ENCODE data around the gene PSORS1C2.

Gene PSORS1C2

DNA sequence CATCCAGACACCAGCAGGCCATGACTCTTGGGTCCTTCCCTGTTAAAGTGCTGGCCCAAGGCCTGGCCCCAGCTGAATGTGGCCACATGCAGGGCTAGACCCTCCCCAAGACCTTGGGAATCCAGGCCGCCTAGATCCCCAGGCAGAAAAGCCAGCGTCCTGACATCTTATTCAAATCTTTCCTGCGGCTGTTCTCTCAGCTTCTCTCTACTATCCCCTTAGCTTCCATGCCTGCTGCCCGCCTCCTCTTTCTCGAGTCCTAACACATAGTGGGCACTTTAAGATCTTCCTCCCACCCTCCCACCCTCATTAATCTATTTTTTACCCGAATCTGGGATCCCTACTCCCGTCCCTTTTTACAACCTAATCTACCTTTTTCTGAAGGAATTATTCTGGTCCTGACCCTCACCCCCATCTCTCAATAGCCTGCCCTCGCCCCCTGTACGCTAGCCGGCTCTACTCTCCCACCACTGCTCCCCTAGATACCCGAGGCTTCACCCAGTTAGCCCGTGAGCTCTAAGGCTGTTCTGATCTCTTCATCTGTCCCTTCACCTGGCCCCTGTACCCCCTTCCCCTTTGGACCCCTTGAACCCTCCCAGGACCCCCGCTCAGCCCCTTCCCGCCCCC is 18.8 kb upstream of the PSORS1C2 start, which contains the start of gene CCHCR1:
TSS of gene CCHCR1 (minus strand) at position 290 of the 627 bp plus-strand sequence. CDS start at position 88, 202 bp downstream.
- Histone ChIP-seq H3K36me3 (peaks cover 3% of the 10 kb centered on the region), H3K4me3 (ENCODE audit: low read depth in 1 of 2, low read length in 1 of 2) (peak within 1 kb of the TSS; percentile 64 to 92), H3K4me1 (ENCODE audit: control insufficient read depth in 1 of 2, insufficient read depth in 1 of 2, low read depth in 1 of 2, low read length in 1 of 2) (peaks cover 25 to 26% of the 10 kb centered on the region in 2 experiments), H3K9me3 (no peaks in the 10 kb centered on the region), H3K27ac (peak within 1 kb of the TSS; percentile 74), H3K27me3 (no peaks in the 10 kb centered on the region)
- TF ChIP-seq, protein P1, sequence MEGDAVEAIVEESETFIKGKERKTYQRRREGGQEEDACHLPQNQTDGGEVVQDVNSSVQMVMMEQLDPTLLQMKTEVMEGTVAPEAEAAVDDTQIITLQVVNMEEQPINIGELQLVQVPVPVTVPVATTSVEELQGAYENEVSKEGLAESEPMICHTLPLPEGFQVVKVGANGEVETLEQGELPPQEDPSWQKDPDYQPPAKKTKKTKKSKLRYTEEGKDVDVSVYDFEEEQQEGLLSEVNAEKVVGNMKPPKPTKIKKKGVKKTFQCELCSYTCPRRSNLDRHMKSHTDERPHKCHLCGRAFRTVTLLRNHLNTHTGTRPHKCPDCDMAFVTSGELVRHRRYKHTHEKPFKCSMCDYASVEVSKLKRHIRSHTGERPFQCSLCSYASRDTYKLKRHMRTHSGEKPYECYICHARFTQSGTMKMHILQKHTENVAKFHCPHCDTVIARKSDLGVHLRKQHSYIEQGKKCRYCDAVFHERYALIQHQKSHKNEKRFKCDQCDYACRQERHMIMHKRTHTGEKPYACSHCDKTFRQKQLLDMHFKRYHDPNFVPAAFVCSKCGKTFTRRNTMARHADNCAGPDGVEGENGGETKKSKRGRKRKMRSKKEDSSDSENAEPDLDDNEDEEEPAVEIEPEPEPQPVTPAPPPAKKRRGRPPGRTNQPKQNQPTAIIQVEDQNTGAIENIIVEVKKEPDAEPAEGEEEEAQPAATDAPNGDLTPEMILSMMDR (IDR thresholded peaks at IDR 0.05): no peak

DNA sequence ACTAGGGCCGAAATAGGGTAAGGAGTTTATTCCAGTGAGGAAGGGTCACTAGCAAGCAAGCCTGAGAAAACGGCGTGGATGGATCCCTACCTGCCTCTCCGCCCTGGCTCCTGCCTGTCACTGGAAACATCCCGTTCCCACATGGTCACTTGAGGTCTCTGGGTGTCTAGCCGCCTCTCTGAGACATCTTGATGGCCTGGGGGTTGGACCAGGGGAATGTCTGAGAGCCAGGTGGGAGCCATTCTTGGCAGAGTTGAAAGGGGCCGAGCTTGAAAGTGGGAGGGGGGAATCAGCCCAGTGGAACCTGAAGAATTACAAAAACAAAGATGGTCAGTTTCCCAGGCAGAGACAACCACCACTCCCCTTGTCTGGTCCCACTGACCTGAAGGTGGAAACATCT is 17.8 kb upstream of the PSORS1C2 start:
- peaks cover 24 to 25% of the 10 kb centered on the region in 2 experiments for H3K4me1 ChIP-seq (ENCODE audit: control insufficient read depth in 1 of 2, insufficient read depth in 1 of 2, low read depth in 1 of 2, low read length in 1 of 2)
- TF ChIP-seq, protein P1 (IDR thresholded peaks at IDR 0.05): no peak
- H3K27ac ChIP-seq: no peak overlapping the region
- H3K36me3 ChIP-seq: no peaks in the 10 kb centered on the region
- no peak overlapping the region for H3K4me3 ChIP-seq (ENCODE audit: low read depth in 1 of 2, low read length in 1 of 2)
- no peaks in the 10 kb centered on the region for H3K27me3 ChIP-seq
- H3K9me3 ChIP-seq: no peaks in the 10 kb centered on the region

DNA sequence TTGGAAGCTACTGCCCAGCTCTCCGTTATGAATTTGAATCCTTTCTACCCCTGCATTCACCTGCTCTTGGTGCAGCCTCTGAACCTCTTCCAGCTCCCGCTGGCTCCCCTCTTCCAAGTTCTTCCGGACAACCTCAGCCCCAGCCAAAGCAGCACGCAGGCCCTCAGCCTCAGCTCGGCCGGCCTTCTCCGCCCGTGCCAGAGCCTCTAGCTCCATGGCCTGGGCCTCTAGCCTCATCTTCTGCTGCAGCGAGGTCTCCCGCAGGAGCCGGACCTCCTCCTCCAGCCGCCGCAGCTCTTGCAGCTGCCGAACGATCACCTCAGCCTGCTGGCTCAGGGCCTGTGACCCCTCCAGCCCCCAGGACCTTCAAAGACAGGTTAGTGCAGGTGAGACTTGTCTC is 15.6 kb upstream of the PSORS1C2 start:
- no peaks in the 10 kb centered on the region for H3K9me3 ChIP-seq
- TF ChIP-seq, protein P1 (IDR thresholded peaks at IDR 0.05): no peak
- no peak overlapping the region for H3K4me3 ChIP-seq (ENCODE audit: low read depth in 1 of 2, low read length in 1 of 2)
- H3K27ac ChIP-seq: no peak overlapping the region
- no peaks in the 10 kb centered on the region for H3K27me3 ChIP-seq
- H3K36me3 ChIP-seq: peaks cover 9% of the 10 kb centered on the region
- peaks cover 18 to 21% of the 10 kb centered on the region in 2 experiments for H3K4me1 ChIP-seq (ENCODE audit: control insufficient read depth in 1 of 2, insufficient read depth in 1 of 2, low read depth in 1 of 2, low read length in 1 of 2)

DNA sequence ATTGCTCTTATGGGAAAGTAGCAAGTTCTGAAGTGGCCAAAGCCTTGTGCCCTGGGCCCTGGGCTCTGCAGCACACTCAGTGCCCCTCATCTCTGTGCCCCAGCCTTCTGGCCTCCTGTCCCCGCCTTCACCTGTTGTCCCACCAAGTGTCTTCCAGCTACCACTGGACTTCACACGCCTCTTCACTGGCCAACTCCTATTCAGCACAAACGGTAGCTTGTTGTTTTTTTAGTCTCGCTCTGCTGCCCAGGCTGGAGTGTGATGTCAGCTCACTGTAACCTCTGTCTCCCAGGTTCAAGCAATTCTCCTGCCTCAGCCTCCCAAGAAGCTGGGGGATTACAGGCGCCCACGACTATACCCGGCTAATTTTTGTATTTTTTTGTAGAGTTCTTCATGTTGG is 13.9 kb upstream of the PSORS1C2 start:
- Histone ChIP-seq H3K27ac (no peak overlapping the region), H3K9me3 (no peaks in the 10 kb centered on the region), H3K4me1 (ENCODE audit: control insufficient read depth in 1 of 2, insufficient read depth in 1 of 2, low read depth in 1 of 2, low read length in 1 of 2) (peaks cover 6 to 7% of the 10 kb centered on the region in 2 experiments), H3K27me3 (no peaks in the 10 kb centered on the region), H3K36me3 (peaks cover 13% of the 10 kb centered on the region), H3K4me3 (ENCODE audit: low read depth in 1 of 2, low read length in 1 of 2) (no peak overlapping the region)
- TF ChIP-seq, protein P1 (IDR thresholded peaks at IDR 0.05): no peak

DNA sequence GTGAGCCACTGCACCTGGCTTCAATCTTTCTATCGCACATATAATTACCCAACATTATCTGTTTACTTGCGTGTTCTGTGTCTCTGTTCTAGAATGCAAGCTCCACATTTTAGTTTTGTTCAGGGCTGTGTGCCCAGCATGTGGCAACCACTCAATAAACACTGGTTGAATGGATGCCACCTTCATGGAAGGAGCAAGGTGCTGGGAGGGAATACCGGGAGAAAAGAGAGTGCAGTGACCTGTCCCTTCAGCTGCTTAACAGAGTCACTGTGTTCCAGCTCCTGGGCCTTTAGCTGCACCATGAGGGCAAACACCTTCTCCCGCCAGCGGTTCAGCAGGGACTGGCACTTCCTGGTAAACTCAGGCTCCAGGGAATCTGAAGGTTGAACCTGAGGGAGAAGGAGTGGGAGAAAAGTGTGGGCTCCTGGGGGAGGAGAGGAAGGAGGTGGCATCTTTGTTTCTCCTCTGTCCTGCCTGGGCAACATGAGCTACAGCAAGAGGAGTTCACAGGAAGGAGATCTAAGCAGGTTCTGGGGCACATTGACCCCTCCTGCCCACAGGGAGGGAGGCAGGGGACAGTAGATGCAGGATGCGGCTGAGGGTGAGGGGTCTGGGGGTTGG is 11.1 kb upstream of the PSORS1C2 start:
- Histone ChIP-seq H3K27me3 (no peaks in the 10 kb centered on the region), H3K27ac (no peak overlapping the region), H3K4me1 (ENCODE audit: control insufficient read depth in 1 of 2, insufficient read depth in 1 of 2, low read depth in 1 of 2, low read length in 1 of 2) (no peaks in the 10 kb centered on the region), H3K4me3 (ENCODE audit: low read depth in 1 of 2, low read length in 1 of 2) (no peak overlapping the region), H3K36me3 (peaks cover 16% of the 10 kb centered on the region), H3K9me3 (no peaks in the 10 kb centered on the region)
- TF ChIP-seq, protein P1 (IDR thresholded peaks at IDR 0.05): no peak

Measured in neutrophil (primary cell).